SH-SY5Y (cell line): ENCODE measurements around the gene TBC1D8.

Experiments
- GATA2 ChIP-seq: IDR thresholded peaks from 2 replicates; pipeline ENCODE4 v1.6.1; 2011; ENCODE audit warnings: mild to moderate bottlenecking, low read depth, low read length
- GATA3 ChIP-seq: IDR thresholded peaks from 2 replicates; pipeline ENCODE4 v1.6.1; 2011; ENCODE audit warnings: low read depth, mild to moderate bottlenecking, low read length, moderate library complexity

DNA sequence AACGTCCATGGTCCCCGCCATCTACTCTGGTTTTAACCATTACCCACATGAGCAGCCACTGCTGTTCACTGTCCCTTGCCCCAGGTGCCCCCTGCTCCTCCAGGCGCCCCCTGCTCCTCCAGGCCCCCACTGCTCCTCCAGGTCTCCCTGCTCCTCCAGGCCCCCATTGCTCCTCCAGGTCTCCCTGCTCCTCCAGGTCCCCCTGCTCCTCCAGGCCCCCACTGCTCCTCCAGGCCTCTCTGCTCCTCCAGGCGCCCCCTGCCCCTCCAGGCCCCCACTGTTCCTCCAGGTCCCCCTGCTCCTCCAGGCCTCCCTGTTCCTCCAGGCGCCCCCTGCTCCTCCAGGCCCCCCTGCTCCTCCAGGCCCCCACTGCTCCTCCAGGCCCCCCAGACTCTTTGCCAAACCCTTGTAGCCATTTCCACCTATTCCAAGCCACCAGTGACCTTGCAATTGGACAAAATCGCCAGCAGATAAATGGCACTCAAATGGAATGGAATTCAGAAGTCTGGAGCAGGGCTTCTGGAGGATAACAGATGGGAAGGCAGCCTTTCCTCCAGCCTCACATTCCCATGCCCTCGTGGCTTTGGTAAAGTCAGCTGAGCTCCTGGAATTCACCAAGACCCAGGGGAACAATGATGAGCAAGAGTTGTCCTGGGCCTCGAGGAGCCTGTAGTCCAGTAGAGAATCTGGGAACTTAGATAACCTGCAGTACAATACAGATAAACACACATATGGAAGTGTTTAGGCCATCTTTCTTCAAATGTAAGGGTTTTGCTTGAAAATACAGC is 162.4 kb downstream of the TBC1D8 start:
- TF ChIP-seq GATA2 (no peak), GATA3 (no peak)
